Esophagus squamous epithelium (tissue), 4 donors: ENCODE data around the gene SIRPD.

Experiments used
- CTCF ChIP-seq, 6 experiments: fragments of 450-650 bp in 4 of 6; fragments of 200-600 bp in 2 of 6; sonication (generic) in 2 of 6; IDR thresholded peaks; one replicate each; pipeline ENCODE4 v1.5.1; 2016 to 2019; ENCODE audit warnings: antibody characterized with exemption in 6 of 6, mild to moderate bottlenecking in 4 of 6, moderate library complexity in 4 of 6
- POLR2A ChIP-seq, 4 donors: fragments of 450-650 bp; IDR thresholded peaks; one replicate each; pipeline ENCODE4 v1.6.1; 2017; ENCODE audit warnings: antibody characterized with exemption in 4 of 4, mild to moderate bottlenecking in 4 of 4, moderate library complexity in 3 of 4

GRCh38 chr20:1496930-1497329 lies 60.6 kb downstream of the SIRPD start:
- no peak for TF ChIP-seq CTCF (IDR thresholded peaks at IDR 0.05)
- TF ChIP-seq POLR2A (IDR thresholded peaks at IDR 0.05) = no peak
